Colon (tissue), 2 donors: Measurements from ENCODE around the gene BACE1.

Experiments
- FAIRE-seq: peaks from 2 replicates; lab custom pipeline; 2012; peaks lifted over from hg19 to GRCh38; lab: Jason Lieb, UNC
- donor health status: control.
- donor health status: control.

Gene BACE1

DNA sequence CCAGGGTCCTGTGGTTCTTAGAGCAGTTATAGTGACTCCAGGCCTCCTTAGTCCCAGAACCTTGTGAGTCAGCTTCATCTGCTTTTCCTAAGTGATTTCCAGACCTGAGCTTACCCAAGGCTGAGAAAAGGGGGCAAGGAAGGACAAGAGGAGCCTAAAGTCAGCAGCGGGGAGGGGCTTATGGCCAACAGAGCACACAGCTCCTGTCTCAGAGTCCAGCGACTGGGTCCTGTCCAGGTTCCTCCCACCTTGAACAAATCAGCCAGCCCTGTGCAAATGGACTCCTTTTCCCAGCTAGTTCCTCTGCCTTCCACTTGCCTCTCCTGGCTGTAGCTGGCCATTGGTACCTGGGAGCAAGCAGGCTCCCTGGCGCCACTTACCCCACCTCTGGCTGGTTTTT is 10.9 kb downstream of the BACE1 start:
- FAIRE-seq, result no peak

DNA sequence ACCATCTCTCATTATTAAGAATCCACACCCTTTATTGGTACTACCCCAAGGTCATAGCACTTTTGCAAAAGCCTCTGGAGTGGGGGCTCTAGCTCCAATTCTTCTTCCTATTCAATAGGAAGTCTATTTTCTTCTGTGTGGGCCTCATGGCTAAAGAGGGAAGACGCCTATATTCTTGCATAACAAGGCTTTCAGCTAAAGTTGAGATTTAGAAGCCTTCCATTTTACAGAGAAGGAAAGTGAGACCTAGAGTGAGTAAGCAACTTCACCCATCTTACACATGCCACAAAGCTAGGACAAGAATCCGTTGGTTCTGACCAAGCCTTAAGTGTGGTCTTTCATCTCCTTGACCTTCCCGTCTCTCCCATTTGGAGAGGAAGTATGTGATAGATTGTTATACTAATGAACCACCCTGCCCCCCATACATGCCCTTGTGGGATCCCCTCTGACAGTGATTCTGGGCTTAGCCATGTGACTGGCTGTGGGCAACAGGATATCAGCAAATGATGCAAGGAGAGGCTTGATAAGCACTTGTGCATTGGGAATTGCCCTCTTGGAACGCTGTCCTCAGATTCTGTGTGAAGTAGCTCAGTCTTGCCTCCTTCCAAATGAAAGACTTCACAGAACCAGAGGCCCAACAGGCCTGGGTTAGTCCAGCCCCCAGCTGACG is 12.3 kb downstream of the BACE1 start:
- no peak for FAIRE-seq

DNA sequence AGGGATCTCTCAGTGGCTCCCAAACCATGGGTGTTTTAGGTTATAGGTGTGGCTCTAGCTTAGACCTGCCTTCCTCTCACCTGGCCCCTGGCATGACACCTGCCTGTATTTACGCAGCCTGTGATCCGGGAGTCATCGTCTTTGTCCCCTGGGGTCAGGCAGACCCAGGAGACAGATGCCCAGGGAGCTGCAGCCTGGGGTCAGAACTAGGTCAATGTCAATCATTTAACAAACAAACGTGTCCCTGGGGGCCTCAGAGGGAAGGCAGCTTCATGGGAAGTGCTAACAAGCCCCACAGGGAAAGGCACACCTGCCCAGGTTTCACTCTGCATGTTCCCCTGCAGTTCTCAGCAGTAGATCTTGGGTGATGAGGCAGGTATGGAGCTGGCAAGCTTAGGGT is 13.0 kb downstream of the BACE1 start:
- no peak for FAIRE-seq

DNA sequence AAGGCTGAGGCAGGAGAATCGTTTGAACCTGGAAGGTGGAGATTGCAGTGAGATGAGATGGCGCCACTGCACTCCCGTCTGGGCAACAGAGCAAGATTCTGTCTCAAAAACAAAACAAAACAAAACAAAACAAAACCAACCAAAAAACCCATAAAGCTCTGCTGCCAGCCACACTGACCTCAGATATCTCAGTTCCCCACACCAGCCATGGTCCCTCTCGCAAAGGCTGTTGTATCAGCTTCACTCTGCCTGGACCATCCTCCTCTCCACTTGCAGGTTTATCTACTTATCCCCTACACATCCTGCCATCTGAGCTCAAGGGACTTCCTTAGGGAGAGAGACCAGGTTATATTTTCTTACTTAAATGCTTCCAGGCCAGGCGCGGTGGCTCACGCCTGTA is 13.8 kb downstream of the BACE1 start:
- FAIRE-seq, result no peak

DNA sequence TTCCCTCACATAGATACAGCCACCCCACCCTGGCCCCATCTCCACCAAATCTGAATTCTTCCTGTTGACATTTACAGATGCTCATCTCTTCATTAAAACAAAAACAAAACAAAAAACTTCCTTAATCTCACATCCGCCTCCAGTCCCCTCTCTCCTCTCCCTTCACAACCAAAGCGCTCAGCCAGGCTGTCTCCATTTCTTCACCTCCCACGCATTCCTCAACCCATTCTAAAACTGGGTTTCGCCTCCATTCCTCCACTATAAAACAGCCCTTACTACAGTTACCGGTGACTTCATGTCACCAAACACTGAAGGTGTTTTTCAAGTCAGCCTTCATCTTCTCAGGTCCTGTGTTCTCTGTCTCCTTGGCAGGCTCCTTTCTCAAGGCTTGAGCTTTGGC is 15.3 kb downstream of the BACE1 start:
- FAIRE-seq, result no peak

DNA sequence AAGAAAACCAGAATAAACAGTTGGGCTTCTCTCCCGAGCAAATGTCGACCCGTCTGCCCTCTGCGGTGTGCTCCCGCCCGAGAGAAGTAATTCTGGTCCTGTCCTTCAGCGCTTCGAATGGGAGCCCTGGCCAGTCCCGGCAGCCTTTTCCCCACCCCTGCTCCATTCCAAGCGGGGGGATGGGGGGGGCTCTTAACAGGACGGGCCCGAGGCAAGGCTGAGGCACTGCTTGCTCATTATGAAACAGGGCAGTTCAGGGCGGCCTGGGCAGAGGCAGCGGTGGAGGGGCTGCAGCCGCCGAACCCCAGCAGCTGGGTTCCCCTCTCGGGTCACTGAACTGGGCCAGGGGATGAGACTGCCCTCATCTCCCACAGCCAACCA is 15.8 kb downstream of the BACE1 start:
- FAIRE-seq, result no peak

DNA sequence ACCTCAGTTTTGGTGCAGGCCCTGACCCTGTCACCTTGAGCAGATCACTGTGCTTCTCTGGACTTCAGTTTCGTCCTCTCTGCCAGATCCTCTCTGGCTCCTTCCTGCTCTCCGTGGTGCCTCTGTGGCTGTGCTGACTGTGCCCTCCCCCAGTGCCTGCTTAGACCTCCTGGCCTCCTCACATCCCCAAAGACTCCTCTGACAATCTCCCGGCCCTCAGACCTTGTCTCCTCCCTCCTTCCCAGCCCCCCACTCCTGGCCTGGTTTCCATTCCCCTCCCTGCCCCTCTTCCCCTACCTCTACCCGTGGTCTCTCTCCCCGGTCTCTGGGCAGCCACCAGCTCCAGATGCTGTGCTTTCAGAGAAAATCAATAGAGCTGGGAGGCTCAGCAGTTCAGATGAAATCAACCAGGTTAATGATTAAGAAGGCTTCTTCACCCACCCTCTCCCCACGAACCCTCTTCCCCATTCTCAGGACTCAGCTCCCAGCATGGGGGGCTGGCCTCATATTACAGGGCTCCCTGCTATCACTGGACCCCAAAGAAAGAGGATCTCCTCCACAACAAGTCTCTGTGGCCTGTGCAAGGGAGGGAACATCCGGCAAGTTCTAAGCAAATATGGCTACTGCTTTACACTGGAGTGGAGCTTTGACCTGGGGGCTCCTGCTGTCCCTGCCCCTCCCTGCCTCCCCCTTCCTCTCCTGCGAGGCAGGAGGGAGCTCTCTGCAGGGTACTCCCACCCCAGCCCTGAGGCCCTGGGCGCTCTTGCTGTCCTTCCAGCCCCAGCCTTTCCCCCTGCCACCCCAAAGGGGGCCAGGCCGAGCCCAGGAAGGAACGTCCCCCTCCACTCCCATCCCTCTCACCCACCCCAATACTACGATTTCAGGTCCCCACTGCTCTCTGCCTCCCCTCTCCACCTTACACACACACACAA is 16.4 kb downstream of the BACE1 start:
- FAIRE-seq, result no peak

DNA sequence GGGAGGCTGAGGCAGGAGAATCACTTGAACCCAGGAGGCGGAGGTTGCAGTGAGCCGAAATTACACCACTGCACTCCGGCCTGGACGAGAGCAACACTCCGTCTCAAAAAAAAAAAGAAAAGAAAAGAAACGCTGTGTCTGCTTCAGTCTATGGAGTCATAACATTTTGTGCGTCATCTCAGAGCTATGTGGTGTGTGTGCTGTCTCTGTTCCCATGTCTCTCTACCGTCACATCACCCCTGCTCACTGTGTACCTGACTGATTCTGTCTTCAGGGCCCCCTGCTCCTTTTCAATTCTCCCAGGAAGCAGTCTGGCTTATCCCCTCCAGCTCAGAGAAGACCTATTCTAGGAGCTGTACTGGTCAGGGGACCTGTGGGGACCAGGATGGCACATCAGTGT is 17.9 kb downstream of the BACE1 start:
- FAIRE-seq, result no peak

DNA sequence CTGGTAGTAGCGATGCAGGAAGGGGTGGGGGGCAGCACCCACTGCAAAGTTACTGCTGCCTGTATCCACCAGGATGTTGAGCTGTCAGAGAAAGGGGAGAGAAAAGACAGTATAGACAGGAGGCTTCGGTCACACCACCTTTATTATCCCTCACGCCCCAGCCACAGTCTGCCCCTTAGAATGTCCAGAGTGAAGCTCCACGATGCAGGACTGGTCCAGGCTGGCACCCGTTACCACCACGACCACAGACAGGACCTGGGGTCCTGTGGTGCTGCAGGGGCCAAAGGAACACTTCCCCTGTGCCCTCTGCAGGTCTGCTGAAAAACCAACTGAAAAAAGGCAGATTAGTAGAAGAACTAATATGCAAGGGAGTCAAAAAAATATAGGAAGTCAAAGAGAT is 19.2 kb downstream of the BACE1 start:
- no peak for FAIRE-seq

DNA sequence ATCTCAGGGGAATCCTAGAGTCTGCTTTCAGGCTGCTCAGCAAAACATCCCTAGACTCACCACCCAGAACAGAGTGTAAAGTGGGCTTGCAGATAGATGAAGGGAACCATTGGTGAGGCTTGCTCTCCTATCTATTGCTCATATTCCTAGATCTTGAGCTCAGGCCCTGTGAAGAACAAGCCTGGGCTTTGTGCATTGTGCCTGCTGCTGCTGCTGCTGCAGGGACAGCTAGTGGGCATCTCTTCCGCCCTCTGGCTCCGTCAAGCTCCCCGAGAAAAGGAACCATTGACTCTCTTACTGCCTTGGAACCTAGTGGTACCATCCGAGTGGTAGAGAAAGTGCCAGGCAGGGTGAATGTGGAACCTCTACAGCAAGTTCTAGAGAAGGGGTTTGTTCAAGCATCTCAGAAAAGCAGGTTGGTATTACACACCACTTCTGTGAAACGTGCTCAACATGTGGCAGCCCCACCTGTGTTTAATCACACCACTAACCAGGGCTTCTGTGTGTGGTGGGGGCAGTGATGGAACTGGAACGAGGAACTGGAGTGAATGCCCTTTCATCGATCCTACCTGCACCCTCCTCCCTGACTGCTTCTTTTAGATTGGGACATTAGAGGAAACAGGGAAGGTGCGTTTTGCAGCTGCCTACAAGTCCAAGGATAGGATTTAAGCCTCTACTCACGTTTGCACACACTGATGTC is 20.5 kb downstream of the BACE1 start:
- FAIRE-seq, result no peak

DNA sequence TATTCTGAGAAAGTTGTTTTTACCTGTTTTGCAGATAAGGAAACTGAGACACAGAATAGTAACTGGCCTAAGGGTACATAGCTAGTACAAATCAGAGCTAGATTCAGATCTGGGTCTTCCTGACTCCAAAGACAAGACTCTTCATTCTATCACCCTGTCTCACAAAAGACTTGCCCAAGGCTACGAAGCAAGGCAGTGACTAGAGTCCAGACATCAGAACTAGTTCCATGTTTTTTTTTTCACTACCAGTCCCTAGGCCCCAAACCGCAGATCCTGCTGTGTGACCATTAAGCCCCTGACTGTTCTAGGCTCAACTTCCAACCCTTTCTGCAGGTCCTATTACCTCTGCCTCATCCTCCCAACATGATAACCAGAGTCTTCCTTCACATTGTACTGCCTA is 23.4 kb downstream of the BACE1 start:
- no peak for FAIRE-seq

DNA sequence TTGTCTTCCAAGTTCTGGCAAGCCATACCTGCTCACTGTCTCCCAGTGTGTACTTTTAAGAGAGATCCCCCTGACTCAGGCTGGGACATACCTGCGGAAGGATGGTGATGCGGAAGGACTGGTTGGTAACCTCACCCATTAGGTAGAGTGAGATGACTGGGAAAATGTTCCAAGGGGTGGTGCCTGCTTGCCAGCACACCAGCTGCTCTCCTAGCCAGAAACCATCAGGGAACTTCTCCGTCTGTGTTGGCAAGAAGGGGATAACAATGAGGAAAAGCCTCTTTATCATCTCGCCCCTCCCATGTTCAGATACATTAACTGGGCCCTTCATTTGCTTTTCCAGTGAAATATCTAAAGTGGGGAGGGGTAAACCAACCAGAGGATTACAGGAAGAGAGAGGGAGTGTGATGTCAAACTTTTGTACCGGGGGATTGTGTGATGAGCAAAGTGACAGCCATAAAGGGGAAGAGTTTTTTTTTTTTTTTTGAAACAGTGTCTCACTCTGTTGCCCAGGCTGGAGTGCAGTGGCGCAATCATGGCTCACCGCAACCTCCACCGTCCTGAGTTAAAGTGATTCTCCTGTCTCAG is 25.2 kb downstream of the BACE1 start, which contains the start of gene BACE1-AS:
Gene BACE1-AS (plus strand): TSS at position 538 of the 588 bp plus-strand sequence.
- no peak for FAIRE-seq

DNA sequence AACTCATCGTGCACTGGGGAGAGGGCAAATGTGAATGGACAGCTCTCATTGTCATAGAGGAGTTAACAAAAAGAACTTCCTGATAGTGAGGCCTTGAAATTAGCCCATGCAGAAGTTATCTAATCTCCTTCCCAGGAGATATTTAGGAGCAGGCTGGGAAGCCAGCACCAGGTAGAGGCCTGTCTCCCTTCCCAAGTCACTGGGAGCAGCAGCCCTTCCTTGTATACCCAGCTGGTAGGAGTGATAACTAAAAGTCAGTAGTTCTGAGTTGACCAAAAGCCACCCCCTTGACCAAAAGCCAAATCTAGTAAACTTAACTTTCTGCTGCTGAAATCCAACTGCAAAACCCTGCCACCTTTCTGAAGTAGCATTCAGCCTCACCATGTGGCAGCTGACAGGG is 26.3 kb downstream of the BACE1 start:
- no peak for FAIRE-seq

DNA sequence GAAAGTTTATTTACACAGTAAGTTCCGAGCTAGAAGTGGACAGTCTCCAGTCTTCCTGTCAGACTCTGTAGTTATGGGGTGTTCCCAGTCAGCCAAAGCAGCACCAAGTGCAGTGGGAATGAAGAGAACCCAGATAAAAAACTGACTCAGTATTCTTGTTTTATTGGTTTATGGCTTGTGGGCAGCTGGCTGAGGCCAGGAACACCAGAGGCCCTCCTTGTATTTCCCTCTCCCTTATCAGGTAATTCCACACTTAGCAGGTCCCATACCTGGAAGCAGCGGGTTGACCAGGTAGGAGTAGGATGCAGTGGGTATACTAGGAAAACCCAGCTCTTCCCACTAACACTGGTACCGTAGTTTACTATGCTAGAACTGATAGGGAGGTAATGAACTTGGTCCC is 28.4 kb downstream of the BACE1 start:
- FAIRE-seq, result no peak

DNA sequence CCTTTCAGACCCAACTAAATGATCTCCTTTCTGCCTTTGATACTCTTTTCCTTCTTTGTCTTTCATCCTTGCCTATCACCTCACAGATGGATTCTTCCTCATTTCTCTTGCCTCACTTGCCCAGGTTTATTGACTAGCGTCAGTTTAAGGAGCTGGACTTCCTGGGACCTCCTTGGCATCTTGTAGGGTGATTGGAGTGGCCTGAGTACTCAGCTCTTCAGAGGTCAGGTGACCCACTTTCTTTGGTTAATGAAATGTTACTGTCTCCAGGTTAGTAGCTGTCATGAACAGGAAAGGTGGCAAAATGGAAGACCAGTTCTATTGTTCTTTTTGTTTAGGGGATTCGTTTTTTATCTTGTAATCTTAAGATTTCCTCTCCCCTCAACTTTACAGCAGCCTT is 29.5 kb downstream of the BACE1 start:
- FAIRE-seq, result no peak

DNA sequence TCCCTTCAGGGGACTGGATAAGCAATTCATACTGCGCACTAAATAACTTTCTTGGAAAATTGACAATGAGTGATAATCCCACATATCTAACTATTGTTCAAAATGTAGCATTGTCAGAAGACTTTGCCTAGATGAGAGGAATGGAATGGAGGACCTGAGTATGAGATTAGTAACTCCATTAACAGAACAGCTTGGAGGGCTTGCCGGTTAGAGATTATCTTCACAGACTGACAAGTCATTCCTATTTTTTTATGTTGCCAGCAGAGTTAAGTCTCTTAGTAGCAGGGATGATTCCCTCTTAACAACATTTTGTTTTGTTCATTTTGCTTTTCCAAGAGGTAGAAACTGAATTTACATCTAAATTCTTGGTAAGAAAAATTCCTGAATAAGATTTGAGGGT is 32.0 kb downstream of the BACE1 start:
- no peak for FAIRE-seq

DNA sequence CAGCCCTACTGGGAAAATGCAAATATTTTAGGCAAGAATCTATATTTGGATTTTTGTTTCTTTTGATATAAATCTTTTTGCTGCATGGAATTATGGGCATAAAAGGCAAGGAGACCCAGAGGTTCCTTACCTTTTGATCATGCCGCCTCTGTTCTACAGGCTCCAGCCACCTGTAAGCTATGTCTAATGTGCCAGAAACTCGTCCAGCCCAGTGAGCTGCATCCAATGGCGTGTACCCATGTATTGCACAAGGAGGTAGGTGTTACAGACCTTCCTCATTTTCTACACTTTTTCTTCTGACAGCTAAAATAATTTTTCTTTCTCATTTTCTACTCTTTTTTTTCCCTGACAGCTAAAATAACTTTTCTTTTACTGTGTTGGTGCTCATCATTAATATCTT is 33.1 kb downstream of the BACE1 start:
- FAIRE-seq, result no peak

DNA sequence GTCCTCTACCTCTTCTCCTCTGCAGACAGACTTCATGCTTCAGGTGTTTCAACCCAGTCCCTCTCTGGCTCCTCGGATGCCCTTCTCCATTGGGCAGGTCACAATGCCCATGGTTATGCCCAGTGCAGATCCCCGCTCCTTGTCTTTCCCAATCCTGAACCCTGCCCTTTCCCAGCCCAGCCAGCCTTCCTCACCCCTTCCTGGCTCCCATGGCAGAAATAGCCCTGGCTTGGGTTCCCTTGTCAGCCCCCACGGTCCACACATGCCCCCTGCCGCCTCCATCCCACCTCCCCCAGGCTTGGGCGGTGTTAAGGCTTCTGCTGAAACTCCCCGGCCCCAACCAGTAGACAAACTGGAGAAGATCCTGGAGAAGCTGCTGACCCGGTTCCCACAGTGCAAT is 34.2 kb downstream of the BACE1 start:
- no peak for FAIRE-seq

DNA sequence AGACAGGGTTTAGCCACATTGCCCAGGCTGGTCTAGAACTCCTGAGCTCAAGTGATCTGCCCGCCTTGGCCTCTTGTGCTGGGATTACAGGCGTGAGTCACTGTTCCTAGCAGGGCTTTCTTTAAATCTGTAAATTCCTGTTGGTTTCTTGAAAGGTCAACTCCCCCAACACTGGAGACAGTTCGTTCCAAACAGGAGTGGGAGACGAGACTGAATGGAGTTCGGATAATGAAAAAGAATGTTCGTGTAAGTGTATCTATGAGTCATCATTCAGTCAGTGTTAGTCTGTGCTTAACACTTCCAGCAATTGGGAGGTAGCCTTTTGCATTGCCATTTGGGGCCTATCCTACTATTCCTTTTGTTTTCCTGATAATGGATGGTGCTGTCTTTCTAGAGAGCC is 34.9 kb downstream of the BACE1 start:
- FAIRE-seq, result no peak

DNA sequence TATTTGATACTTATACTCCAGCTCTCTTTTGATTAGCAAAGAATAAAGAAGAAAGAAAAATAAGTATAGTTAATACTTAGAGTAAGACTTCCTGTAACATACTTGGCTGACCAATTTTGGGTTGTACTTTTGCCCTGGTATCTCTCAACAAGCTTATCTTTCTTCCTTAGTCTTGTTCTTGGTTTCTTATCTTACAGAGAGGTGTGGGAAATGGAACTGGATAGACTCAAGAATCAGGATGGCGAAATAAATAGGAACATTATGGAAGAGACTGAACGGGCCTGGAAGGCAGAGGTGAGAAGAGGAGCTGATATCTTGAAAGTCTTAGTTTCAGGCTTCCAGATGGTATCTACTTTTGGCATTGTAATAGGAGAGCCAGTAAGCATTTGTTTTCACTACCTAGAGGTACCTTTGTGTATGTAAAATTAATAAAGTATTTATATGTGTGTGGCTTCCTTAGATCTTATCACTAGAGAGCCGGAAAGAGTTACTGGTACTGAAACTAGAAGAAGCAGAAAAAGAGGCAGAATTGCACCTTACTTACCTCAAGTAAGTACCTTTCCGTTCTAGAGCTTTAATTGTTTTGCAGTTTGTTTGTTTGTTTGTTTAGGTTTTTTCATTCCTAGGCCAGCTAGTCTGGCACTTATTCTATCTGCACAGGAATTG is 36.2 kb downstream of the BACE1 start:
- FAIRE-seq, result no peak

DNA sequence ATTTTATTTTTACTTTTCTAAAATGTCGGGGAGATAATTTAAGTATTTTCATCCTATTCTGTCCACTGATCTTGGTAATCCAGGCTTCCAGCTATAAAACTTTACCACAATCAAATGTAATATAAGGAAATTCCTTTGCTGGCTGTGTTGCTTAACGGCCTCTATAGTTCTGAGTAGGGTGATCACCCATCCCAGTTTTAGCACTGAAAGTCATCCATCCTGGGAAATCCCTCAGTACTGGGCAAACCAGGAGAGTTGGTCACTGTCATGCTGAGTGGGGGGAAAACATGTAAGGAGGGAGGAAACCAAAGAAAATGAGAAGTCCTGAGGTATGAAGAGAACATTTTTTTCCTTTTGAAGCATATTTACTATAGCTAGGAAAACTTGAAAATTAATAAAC is 37.7 kb downstream of the BACE1 start:
- no peak for FAIRE-seq
